Fibroblast of skin of abdomen (primary cell): ENCODE data around the gene NELL1.

Source experiments
- DNase-seq: peaks from one replicate; pipeline ENCODE4 v3.0.0-alpha.2; 2013

NELL1 gene

DNA sequence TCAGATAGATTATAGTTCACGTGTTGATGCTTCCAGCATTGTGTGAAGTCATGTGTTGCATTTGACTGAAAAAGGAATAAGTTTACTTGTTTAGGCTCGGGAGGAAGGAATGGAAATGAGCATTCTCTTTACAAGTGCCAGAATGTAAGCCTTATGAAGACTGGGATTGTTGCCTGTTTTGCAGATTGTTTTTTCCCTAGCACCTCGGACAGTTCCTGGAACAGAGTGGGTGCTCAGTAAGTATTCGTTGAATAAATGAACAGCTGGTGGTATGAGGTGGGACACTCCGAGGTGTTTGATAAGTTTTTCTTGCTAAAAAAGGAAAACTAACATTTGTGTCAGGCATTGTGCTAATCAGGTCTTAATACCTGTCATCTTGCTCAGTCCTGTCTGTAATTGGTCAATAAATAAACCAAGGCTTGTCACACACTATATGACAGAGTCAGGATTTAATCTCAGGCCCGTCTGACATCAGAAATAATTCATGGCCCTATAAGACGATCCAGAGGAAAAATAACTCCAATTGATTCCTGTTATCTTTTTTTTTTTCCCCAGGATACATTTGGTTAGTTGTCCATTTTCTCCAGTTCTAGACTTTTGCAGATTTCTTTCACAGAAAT, 304.7 kb downstream of the NELL1 start:
- DNase-seq = no peak

DNA sequence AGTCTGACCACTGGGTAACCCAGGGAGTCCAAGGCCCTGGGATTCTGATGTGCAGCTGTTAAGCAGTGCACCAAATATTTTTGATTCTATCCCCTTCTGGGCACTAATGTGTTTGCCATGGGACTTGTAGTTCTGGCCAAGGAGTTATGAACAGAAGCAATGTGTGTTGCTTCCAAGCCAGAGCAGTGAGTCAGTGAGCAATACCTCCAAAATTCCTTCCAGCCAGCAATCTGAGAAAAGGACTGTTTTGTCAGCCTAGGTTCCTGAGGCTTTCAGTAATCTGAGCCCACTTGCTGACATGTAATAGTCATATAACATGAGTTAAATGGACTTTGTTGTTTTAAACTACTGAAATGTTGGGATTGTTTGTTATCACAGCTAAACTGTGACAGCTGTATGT, 311.4 kb downstream of the NELL1 start:
- no peak for DNase-seq

- no peak for DNase-seq
Observed at GRCh38 chr11:20990447-20990846, 321.1 kb downstream of the NELL1 start.

DNA sequence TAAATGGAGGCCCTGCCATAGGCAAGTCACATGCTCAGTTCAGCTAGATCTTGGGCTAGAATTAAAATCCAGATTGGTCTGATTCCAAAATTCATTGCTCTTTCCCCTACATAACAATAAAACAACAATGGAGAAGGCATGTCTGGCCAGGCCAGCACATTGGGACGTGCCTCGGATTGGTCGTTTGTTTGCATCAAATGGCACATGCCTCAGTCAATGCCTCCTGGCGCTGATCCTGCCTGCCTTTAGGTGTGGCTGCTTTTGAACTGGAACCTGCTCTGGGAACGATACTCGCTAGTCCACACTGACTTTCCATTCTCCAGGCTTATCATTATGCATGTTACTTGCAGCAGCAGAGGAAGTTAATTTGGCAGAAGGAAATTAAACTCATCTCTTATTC, 322.1 kb downstream of the NELL1 start:
- DNase-seq = no peak

DNA sequence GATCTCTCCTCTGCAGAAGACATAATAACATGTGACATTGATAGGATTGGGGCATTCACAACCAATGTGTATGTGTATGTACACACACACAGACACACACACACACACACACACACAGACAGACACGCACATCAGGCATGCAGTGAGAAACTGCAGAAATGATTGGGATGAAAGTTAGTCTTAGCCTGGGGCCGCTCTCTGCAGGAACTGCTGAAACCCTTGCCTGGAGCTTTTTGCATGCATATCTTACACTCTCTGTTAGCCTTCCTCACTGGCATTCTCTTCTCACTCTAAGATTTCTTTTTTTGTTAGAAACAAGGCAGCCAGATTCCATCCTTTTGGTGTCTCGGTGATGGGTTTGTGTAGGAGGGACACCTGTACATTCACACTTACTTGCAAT, 337.9 kb downstream of the NELL1 start:
- no peak for DNase-seq

DNA sequence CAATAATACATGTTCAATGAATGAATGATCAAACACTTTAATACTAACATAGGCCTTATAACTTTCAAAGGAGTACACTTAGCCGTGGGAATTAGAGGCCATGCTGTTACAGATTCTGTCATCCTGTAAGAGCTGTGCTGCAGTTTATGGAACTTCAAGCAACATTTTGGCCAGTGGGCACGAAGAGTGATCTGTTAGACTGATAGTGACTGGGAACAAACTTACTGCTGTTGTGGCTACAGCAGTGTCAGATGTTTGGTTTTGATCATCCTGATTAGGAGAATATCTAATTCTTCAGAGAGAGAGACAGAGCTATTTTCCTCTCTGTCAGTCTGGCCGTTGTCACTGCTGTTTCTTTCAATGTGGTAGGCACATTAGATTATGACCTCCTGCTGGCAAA, 348.9 kb downstream of the NELL1 start:
- no peak for DNase-seq

DNA sequence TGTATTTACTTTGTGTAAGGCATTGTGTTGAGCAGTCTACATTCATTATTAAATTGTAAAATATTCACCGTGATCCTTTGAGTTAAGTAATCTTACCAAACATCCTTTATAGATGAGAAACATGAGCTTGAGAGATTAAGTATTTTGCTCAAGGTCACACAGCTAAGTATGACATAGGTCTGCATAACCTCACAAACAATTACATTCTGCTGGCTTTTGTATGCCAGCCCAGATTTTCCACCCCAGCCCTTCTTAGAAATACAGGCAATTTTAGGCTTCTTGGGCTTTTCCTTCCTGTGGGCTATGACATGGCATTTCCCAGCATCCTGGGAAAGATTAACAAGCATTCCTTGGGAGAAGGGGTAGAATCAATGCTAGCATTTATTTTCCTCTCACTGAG, 357.3 kb downstream of the NELL1 start:
- no peak for DNase-seq

DNA sequence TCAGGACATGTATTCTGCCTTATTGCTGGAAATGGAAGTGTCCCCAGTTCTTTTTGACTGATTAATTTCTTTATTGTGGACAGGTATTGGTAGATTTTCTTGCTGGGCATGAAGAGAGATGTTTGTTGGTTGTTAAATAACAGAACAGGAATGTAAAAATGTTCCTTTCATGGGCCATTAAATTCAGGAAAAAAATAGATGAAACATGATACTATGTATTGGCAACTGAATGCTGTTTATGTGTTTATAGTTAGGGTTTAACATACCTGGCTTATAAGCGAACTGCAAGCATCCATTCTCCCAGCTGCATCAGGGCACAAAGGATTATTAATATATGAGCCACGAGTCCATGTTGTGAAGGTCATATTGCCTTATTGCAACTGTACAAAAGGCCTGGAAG, 368.5 kb downstream of the NELL1 start:
- DNase-seq = no peak

DNA sequence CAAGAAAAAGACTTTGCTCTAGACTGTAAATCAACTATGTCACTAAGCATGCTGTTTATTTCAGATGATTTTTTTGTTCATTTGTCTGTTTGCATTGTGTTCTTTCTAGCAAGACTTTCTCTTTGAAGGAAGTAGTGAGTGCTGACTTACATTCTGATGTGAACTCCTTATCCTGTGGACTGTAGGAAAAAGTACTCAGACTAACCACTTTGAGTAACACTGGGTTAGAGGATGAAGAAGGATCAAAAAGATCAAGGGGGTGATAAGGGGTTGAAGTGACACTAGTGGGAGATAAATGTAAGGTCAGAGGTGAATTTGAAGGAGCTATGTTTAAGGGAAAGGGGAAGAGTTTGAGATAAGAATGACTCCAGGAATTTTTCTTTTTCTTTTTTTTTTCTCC, 369.4 kb downstream of the NELL1 start:
- DNase-seq = no peak

GRCh38 chr11:21040630-21041029, 371.2 kb downstream of the NELL1 start:
- no peak for DNase-seq

DNA sequence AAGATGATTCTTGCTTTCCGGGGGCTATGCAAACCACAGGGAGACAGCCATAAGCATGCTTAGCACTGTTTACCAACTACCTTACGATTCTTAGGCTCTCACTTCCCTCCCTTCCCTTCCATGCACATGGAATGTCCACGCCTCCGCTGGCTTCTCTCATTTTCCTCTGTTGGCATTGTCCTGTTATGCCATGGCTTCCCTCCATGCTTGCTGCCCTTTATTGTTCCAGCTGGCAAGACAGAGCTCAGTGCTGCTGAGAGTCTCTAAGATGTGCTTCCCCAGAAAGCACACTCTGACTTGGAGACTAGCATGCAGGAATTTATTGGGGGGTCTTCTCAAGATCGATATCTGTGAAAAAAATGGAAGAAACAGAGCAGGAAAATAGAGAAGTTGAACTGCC, 379.2 kb downstream of the NELL1 start:
- no peak for DNase-seq

- DNase-seq = no peak
Observed at GRCh38 chr11:21053466-21053865, 384.1 kb downstream of the NELL1 start.

DNA sequence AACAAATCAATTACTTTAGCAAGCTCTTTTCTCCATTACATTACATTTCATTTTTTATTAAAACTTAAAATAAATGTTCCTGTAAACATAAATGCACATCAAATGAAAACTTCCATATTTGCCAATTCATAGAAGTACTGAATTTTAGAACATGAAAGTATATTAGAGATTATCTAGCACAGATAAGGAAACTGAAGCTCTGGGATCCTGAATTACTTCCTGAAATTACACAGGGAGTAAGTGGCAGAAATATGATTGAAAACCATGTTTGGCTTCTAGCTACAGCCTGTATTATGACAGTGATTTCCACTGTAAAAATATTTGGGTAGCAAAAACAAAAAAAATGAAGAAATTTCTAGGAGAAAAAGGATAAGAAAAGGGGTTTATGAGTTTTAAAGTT, 387.3 kb downstream of the NELL1 start:
- no peak for DNase-seq

DNA sequence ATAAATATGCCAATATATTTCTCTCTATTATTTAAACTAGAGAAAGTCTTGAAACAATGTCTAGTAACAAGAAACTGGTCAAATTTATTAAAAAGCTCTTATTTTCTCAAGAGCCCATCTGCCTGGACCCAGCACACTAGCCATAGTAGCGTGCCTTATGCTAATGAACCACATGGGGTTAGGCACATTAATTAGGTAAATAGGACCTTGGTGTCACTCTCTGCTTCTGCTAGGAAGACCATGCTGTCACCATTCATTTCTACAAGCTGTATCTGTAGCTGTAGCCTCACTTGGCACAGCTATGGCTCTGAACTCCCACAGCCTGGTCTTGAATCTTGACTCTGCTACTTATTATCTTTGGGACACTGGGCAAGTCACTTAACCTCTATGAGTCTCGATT, 390.5 kb downstream of the NELL1 start:
- DNase-seq = no peak

DNA sequence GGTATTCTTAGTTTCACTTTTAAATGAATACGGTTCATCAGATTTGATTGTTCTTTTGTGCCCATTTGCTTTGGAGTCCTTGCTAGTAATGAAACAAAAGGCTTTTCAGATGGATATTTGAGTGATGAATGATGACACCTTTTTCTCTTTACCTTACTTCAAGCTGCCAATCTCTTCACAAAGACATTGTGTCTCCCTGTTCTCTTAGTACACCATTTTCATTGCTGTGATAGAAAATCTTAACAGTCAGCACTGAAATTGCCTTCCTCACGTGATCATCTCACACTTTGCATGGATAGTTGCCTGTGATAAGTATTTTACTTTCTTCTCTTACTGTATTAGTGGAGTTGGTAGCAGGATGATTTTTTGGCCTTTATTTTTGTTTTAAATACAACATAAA, 396.6 kb downstream of the NELL1 start:
- no peak for DNase-seq

DNA sequence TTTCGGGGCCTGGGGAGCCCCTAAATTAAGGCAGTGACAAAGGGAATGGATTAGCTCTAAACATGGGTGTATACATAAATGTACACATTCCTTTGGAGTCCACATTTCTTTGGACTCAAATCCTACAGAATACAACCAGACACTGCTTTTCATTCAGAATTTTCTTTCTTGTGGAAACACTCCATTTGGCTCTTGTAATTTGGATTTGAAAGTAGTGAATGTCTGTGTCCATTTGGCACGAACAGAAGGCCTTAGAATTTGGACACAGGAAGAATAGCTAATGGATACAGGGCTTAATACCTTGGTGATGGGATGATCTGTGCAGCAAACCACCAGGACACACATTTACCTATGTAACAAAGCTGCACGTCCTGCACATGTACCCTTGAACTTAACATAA, 399.5 kb downstream of the NELL1 start:
- DNase-seq = no peak

- DNase-seq = no peak
Observed at GRCh38 chr11:21069909-21070308, 400.5 kb downstream of the NELL1 start.

- DNase-seq = no peak
Observed at GRCh38 chr11:21072558-21072957, 403.2 kb downstream of the NELL1 start.

- no peak for DNase-seq
Observed at GRCh38 chr11:21082853-21083252, 413.5 kb downstream of the NELL1 start.

DNA sequence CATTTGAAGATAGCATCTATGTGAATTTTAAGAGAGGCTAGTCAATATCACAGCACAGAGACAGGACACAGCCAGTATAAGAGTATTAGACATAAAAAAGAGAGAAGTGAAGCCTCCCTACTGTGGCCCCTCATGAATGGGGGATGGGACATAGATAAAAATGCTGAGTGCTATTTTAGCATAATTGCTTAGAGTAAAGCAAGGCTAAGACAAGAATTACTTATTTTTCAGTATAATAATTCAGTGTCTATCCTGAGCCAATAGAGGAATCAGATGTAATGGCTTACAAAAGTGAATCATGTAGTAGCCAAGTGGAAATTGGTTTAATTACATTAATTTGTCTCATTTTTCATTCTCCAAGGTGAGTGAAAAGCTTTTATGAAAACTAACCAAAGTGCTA, 419.5 kb downstream of the NELL1 start:
- no peak for DNase-seq

- no peak for DNase-seq
Observed at GRCh38 chr11:21104641-21105040, 435.3 kb downstream of the NELL1 start.

DNA sequence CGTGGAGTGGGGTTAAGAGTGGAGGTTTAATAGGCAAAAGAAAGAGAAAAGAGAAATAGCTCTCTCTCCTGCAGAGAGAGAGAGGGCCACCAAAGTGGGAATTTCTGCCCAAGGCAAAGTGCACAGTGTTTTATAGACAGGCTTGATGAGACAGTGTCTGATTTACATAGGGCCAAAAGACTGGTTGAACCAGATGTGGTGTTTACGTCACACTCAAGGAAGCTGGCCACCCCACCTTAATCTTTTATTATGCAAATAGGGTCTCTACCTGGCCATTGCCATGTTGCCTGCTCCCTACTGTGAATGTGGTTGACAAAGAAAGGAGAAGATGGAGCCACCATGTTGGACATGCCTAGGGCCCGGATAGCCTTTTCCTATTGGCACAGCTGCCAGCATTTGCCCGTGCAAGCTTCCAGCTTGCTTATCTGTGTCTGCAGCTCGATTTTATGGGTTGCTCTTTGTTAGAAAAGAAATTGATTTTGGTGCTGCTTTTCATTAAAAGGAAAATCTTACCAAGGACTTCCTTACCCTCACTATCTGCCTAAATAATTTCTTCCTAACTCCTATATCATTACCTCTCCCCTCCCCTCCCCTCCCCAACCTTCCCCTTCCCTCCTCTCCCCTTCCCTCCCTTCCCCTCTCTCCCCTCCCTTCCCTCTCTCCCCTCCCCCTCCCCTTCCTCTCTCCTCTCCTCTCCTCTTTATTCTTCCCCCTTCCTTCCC, 436.0 kb downstream of the NELL1 start:
- DNase-seq = no peak

- DNase-seq = no peak
Observed at GRCh38 chr11:21109341-21109740, 440.0 kb downstream of the NELL1 start.

DNA sequence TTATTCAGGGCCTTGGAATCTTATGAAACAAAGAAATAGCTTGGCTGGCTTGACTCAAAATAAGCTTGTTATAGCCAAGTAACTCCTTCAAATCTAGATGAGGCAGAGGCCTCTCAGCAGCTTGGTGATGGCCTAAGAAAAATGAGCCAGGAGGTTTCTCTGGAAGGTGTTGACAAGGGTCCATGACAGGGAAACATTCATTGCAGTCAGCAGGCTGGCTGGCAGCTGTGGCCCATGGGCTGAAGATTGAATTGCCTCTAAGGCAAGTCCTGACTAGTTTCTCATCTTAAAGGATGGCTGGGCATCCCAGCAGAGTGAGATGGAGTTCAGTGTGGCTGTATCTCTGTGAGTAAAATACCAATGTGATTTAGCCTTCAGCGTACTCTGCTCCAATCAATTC, 441.0 kb downstream of the NELL1 start:
- DNase-seq = no peak

DNA sequence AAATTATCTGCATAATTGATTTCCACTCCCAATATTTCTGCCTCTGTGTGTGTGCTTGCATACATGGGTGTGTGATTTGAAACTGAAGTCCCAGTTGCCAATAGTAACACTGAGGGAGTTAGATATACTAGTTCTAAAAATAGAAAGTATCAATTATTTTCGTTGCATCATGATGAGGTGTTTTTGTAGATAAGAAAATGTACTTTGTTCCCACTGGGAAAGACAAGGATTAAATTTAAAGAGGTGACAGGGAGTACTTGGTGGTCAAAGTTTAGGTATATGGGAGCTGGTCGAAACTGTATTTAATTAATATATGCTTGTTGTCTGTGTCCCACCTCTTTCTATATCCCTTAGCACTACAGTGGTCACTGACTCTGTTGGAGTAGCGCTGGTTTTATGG, 444.5 kb downstream of the NELL1 start:
- DNase-seq = no peak
